GM12878 (cell line): ENCODE results near the gene MTRF1L. TPM values are rescaled to one million over a fixed set of nuclear protein-coding genes. Genes with fewer than 3 reads are reported as not detected.

Experiments
- ATF7 ChIP-seq: fragments of 450-650 bp; IDR thresholded peaks from 2 replicates; pipeline ENCODE4 v1.6.1; 2016; ENCODE audit warnings: low read depth, mild to moderate bottlenecking
- BHLHE40 ChIP-seq, 2 experiments: fragments of 450-650 bp in 1 of 2; IDR thresholded peaks; 2 replicates each; pipeline ENCODE4 v1.6.1; 2011 to 2017; ENCODE audit warnings: low read depth in 2 of 2, borderline replicate concordance in 1 of 2, improper control_type of control experiment in 1 of 2, low read length in 1 of 2, mild to moderate bottlenecking in 1 of 2
- CHD1 ChIP-seq: IDR thresholded peaks from 2 replicates; pipeline ENCODE4 v1.6.1; 2012; ENCODE audit warnings: low read depth, low read length, improper control_type of control experiment
- CREB1 ChIP-seq: IDR thresholded peaks from 2 replicates; pipeline ENCODE4 v1.6.1; 2012; ENCODE audit warnings: low read depth, mild to moderate bottlenecking, inconsistent platforms
- EED ChIP-seq: sonication (generic); IDR thresholded peaks from 2 replicates; pipeline ENCODE4 v1.6.1; 2016; ENCODE audit warnings: antibody characterized with exemption, low read depth
- EGR1 ChIP-seq, 2 experiments: IDR thresholded peaks; 1 replicate in 1 of 2; 2 replicates in 1 of 2; pipeline ENCODE4 v1.6.1; 2011 to 2012; ENCODE audit warnings: low read depth in 2 of 2, low read length in 2 of 2, borderline replicate concordance in 1 of 2, mild to moderate bottlenecking in 1 of 2, moderate library complexity in 1 of 2
- GATAD2B ChIP-seq: fragments of 450-650 bp; conservative IDR thresholded peaks from 2 replicates; pipeline ENCODE4 v1.6.1; 2017; ENCODE audit warnings: low read depth, mild to moderate bottlenecking, moderate library complexity
- HDGF ChIP-seq: fragments of 450-650 bp; IDR thresholded peaks from 2 replicates; pipeline ENCODE4 v1.6.1; 2016; ENCODE audit warnings: antibody characterized with exemption
- IKZF1 ChIP-seq: fragments of 450-650 bp; conservative IDR thresholded peaks from 2 replicates; pipeline ENCODE4 v1.6.1; 2017; ENCODE audit warnings: antibody characterized with exemption, mild to moderate bottlenecking
- NBN ChIP-seq: fragments of 450-650 bp; IDR thresholded peaks from 2 replicates; pipeline ENCODE4 v1.6.1; 2016
- POLR2AphosphoS2 ChIP-seq: IDR thresholded peaks from 2 replicates; pipeline ENCODE4 v1.6.1; 2011; ENCODE audit warnings: low read depth, mild to moderate bottlenecking, low read length, improper control_type of control experiment, moderate library complexity
- POLR2AphosphoS5 ChIP-seq: IDR thresholded peaks from 2 replicates; pipeline ENCODE4 v1.6.1; 2011; ENCODE audit warnings: mild to moderate bottlenecking, low read length, inconsistent platforms
- SRF ChIP-seq, 2 experiments: IDR thresholded peaks; 2 replicates each; pipeline ENCODE4 v1.6.1; 2011; ENCODE audit warnings: low read depth in 2 of 2, low read length in 2 of 2, mild to moderate bottlenecking in 1 of 2, moderate library complexity in 1 of 2
- polyA plus RNA-seq, 11 experiments: library from polyadenylated mRNA; depleted of rRNA in 4 of 11; unstranded in 6 of 11; stranded (reverse) in 5 of 11; fragments of >200 nt; fragmentation: Nextera tagmentation in 4 of 11; fragmentation: Illumina TruSeq in 1 of 11; extraction: Ambion mirVana in 4 of 11; extraction: Trizol in 1 of 11; gene quantifications; 1 replicate in 1 of 11; 2 replicates in 10 of 11; pipeline versions ENCODE4 v1.2.1 to v1.2.3, GENCODE V29; 2011 to 2016; ENCODE audit warnings: inconsistent platforms in 2 of 11, missing spikeins in 2 of 11, low read depth in 1 of 11
- total RNA-seq, 4 experiments: library from RNA; depleted of rRNA in 3 of 4; stranded (reverse); fragments of >200 nt in 3 of 4; fragmentation: Illumina TruSeq in 1 of 4; extraction: Trizol in 1 of 4; gene quantifications; 2 replicates each; pipeline versions ENCODE4 v1.2.1 to v1.2.3, GENCODE V29; 2013 to 2021
- TF ChIP-seq, protein P1 (sequence below): IDR thresholded peaks from 2 replicates; pipeline ENCODE4 v1.6.1; 2012; ENCODE audit warnings: low read depth, low read length, improper control_type of control experiment
- TF ChIP-seq, protein P2 (sequence below): fragments of 450-650 bp; IDR thresholded peaks from 2 replicates; pipeline ENCODE4 v1.6.1; 2016; ENCODE audit warnings: mild to moderate bottlenecking, moderate library complexity, borderline replicate concordance
- TF ChIP-seq, protein P3 (sequence below): fragments of 450-650 bp; IDR thresholded peaks from 2 replicates; pipeline ENCODE4 v1.6.1; 2017; ENCODE audit warnings: low read depth, mild to moderate bottlenecking, moderate library complexity
- TF ChIP-seq, protein P4 (sequence below): fragments of 450-650 bp; IDR thresholded peaks from 2 replicates; pipeline ENCODE4 v1.6.1; 2018; ENCODE audit warnings: borderline replicate concordance, mild to moderate bottlenecking; ENCODE audit not compliant: partially characterized antibody
- TF ChIP-seq, protein P5 (sequence below): IDR thresholded peaks from 2 replicates; pipeline ENCODE4 v1.6.1; 2012; ENCODE audit warnings: low read depth, low read length, improper control_type of control experiment

The MTRF1L gene
- total and polyA plus RNA-seq, 10 of the 15 experiments (the other 5 are each of a cell fraction or from before 2014, with no cell fraction given), result 5.1 to 21.6 (median 16.1) TPM

DNA sequence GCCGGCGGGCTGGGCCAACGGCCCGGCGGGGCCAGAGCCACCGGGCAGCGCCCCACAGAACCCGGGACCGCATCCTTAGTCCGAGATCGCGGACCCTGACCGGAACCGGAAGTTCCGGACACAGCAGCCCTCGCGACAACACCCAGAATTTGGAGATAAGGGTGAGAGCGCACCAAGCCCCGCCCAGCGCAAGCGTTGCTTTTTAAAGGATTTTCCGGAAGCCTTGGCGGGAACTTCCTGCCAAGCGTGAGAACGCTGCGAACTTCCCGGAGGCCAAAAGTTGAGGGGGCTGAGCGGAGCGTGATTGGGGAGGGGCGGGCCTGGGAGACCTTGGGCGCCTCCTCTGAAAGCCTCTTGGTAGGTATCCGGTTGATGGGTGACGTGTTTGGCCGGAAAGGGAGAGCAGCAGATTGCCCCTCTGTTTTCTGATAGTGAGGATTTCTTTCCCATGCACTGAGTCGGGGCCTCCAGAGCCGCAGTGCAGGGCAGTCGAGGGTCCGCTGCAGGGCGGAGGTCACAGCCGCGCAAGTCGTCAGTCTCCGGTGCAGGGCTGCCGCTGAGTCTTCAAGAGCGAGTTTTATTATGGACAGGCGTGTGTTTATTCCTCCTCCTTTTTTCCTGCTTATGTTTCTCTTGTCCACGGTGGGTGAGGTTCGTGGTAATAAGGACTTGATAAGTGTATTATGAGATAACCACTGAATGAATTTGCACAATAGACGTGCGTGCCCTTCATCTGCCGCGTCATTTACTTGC lies at the start of gene MTRF1L (continued):
- TF ChIP-seq SRF (IDR thresholded peaks at IDR 0.05; ENCODE audit: low read depth in 2 of 2, low read length in 2 of 2) (peak in 1 of 2 experiments; percentile 86; a peak in 2 of 4 replicates), POLR2AphosphoS5 (peak; percentile 59), BHLHE40 (IDR thresholded peaks at IDR 0.05; ENCODE audit: borderline replicate concordance in 1 of 2, low read depth in 2 of 2, low read length in 1 of 2) (peak; percentile 35 to 54; a peak in 2 of 4 replicates), NBN (peak; percentile 31; the same call in 1 of the 2 replicates), EGR1 (IDR thresholded peaks at IDR 0.05; ENCODE audit: borderline replicate concordance in 1 of 2, low read depth in 2 of 2, low read length in 2 of 2) (peak in 1 of 2 experiments; percentile 51; a peak in 1 of 3 replicates), CHD1 (no peak), HDGF (0 out of 2 replicates have a peak, but pooled peaks have one; percentile 33), EED (0 out of 2 replicates have a peak, but pooled peaks have one; percentile 53), IKZF1 (peak; percentile 71), CREB1 (peak; percentile 75), ATF7 (peak; percentile 41; the same call in 1 of the 2 replicates), GATAD2B (peak; percentile 68), POLR2AphosphoS2 (peak; percentile 22; the same call in 1 of the 2 replicates)
- TF ChIP-seq, protein P1, sequence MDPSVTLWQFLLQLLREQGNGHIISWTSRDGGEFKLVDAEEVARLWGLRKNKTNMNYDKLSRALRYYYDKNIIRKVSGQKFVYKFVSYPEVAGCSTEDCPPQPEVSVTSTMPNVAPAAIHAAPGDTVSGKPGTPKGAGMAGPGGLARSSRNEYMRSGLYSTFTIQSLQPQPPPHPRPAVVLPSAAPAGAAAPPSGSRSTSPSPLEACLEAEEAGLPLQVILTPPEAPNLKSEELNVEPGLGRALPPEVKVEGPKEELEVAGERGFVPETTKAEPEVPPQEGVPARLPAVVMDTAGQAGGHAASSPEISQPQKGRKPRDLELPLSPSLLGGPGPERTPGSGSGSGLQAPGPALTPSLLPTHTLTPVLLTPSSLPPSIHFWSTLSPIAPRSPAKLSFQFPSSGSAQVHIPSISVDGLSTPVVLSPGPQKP, result peak; percentile 85
- TF ChIP-seq, protein P2, sequence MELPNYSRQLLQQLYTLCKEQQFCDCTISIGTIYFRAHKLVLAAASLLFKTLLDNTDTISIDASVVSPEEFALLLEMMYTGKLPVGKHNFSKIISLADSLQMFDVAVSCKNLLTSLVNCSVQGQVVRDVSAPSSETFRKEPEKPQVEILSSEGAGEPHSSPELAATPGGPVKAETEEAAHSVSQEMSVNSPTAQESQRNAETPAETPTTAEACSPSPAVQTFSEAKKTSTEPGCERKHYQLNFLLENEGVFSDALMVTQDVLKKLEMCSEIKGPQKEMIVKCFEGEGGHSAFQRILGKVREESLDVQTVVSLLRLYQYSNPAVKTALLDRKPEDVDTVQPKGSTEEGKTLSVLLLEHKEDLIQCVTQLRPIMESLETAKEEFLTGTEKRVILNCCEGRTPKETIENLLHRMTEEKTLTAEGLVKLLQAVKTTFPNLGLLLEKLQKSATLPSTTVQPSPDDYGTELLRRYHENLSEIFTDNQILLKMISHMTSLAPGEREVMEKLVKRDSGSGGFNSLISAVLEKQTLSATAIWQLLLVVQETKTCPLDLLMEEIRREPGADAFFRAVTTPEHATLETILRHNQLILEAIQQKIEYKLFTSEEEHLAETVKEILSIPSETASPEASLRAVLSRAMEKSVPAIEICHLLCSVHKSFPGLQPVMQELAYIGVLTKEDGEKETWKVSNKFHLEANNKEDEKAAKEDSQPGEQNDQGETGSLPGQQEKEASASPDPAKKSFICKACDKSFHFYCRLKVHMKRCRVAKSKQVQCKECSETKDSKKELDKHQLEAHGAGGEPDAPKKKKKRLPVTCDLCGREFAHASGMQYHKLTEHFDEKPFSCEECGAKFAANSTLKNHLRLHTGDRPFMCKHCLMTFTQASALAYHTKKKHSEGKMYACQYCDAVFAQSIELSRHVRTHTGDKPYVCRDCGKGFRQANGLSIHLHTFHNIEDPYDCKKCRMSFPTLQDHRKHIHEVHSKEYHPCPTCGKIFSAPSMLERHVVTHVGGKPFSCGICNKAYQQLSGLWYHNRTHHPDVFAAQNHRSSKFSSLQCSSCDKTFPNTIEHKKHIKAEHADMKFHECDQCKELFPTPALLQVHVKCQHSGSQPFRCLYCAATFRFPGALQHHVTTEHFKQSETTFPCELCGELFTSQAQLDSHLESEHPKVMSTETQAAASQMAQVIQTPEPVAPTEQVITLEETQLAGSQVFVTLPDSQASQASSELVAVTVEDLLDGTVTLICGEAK, result peak; percentile 88
- TF ChIP-seq, protein P3, sequence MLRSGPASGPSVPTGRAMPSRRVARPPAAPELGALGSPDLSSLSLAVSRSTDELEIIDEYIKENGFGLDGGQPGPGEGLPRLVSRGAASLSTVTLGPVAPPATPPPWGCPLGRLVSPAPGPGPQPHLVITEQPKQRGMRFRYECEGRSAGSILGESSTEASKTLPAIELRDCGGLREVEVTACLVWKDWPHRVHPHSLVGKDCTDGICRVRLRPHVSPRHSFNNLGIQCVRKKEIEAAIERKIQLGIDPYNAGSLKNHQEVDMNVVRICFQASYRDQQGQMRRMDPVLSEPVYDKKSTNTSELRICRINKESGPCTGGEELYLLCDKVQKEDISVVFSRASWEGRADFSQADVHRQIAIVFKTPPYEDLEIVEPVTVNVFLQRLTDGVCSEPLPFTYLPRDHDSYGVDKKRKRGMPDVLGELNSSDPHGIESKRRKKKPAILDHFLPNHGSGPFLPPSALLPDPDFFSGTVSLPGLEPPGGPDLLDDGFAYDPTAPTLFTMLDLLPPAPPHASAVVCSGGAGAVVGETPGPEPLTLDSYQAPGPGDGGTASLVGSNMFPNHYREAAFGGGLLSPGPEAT, result 0 out of 2 replicates have a peak, but pooled peaks have one; percentile 5
- TF ChIP-seq, protein P4, sequence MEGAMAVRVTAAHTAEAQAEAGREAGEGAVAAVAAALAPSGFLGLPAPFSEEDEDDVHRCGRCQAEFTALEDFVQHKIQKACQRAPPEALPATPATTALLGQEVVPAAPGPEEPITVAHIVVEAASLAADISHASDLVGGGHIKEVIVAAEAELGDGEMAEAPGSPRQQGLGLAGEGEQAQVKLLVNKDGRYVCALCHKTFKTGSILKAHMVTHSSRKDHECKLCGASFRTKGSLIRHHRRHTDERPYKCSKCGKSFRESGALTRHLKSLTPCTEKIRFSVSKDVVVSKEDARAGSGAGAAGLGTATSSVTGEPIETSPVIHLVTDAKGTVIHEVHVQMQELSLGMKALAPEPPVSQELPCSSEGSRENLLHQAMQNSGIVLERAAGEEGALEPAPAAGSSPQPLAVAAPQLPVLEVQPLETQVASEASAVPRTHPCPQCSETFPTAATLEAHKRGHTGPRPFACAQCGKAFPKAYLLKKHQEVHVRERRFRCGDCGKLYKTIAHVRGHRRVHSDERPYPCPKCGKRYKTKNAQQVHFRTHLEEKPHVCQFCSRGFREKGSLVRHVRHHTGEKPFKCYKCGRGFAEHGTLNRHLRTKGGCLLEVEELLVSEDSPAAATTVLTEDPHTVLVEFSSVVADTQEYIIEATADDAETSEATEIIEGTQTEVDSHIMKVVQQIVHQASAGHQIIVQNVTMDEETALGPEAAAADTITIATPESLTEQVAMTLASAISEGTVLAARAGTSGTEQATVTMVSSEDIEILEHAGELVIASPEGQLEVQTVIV, result peak; percentile 46
- TF ChIP-seq, protein P5, sequence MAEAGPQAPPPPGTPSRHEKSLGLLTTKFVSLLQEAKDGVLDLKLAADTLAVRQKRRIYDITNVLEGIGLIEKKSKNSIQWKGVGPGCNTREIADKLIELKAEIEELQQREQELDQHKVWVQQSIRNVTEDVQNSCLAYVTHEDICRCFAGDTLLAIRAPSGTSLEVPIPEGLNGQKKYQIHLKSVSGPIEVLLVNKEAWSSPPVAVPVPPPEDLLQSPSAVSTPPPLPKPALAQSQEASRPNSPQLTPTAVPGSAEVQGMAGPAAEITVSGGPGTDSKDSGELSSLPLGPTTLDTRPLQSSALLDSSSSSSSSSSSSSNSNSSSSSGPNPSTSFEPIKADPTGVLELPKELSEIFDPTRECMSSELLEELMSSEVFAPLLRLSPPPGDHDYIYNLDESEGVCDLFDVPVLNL, result peak; percentile 74; the same call in 1 of the 2 replicates
